ENCODE data around the gene XCL1. TPM values are rescaled to one million over a fixed set of nuclear protein-coding genes. Genes with fewer than 3 reads are reported as not detected.

The XCL1 gene
- total RNA-seq, 1 donor from 2014 or later: not detected

- Histone ChIP-seq H3K9me3 (ENCODE audit: control insufficient read depth in 3 of 3, low read length in 3 of 3) (no peaks in the 10 kb centered on the region), H3K27me3 (ENCODE audit: control insufficient read depth in 3 of 3, insufficient read depth in 3 of 3, low read length in 3 of 3) (no peaks in the 10 kb centered on the region), H3K36me3 (ENCODE audit: control insufficient read depth in 3 of 3, insufficient read depth in 3 of 3, low read length in 3 of 3) (no peaks in the 10 kb centered on the region), H3K9ac (ENCODE audit: low read depth in 1 of 3, low read length in 3 of 3) (peak overlapping the region; percentile 81 to 90 (median 83)), H3K4me1 (ENCODE audit: control insufficient read depth in 3 of 3, insufficient read depth in 3 of 3, low read length in 3 of 3) (peaks cover 38 to 55% (median 53%) of the 10 kb centered on the region in 3 donors), H3K27ac (ENCODE audit: low read depth, low read length) (peak overlapping the region; percentile 96), H3K4me3 (ENCODE audit: low read length in 3 of 3) (peak overlapping the region; percentile 62 to 64 (median 62))
Measured at GRCh38 chr1:168614235-168614634, 37.8 kb downstream of the XCL1 start.

GRCh38 chr1:168615965-168616364, 39.6 kb downstream of the XCL1 start:
- H3K27me3 ChIP-seq (ENCODE audit: control insufficient read depth in 3 of 3, insufficient read depth in 3 of 3, low read length in 3 of 3): no peaks in the 10 kb centered on the region
- no peak overlapping the region for H3K9ac ChIP-seq (ENCODE audit: low read depth in 1 of 3, low read length in 3 of 3)
- H3K4me1 ChIP-seq (ENCODE audit: control insufficient read depth in 3 of 3, insufficient read depth in 3 of 3, low read length in 3 of 3): peaks cover 30 to 51% (median 40%) of the 10 kb centered on the region in 3 donors
- H3K36me3 ChIP-seq (ENCODE audit: control insufficient read depth in 3 of 3, insufficient read depth in 3 of 3, low read length in 3 of 3): no peaks in the 10 kb centered on the region
- H3K4me3 ChIP-seq (ENCODE audit: low read length in 3 of 3): no peak overlapping the region
- H3K27ac ChIP-seq (ENCODE audit: low read depth, low read length): peak overlapping the region; percentile 96
- no peaks in the 10 kb centered on the region for H3K9me3 ChIP-seq (ENCODE audit: control insufficient read depth in 3 of 3, low read length in 3 of 3)

- no peaks in the 10 kb centered on the region for H3K9me3 ChIP-seq (ENCODE audit: control insufficient read depth in 3 of 3, low read length in 3 of 3)
- H3K4me3 ChIP-seq (ENCODE audit: low read length in 3 of 3): no peak overlapping the region
- no peak overlapping the region for H3K9ac ChIP-seq (ENCODE audit: low read depth in 1 of 3, low read length in 3 of 3)
- no peaks in the 10 kb centered on the region for H3K27me3 ChIP-seq (ENCODE audit: control insufficient read depth in 3 of 3, insufficient read depth in 3 of 3, low read length in 3 of 3)
- H3K4me1 ChIP-seq (ENCODE audit: control insufficient read depth in 3 of 3, insufficient read depth in 3 of 3, low read length in 3 of 3): peaks cover 34 to 46% (median 38%) of the 10 kb centered on the region in 3 donors
- H3K36me3 ChIP-seq (ENCODE audit: control insufficient read depth in 3 of 3, insufficient read depth in 3 of 3, low read length in 3 of 3): no peaks in the 10 kb centered on the region
- H3K27ac ChIP-seq (ENCODE audit: low read depth, low read length): no peak overlapping the region
Measured at GRCh38 chr1:168617974-168618750, 41.8 kb downstream of the XCL1 start.

GRCh38 chr1:168618886-168619285, 42.5 kb downstream of the XCL1 start:
- peaks cover 32 to 46% (median 36%) of the 10 kb centered on the region in 3 donors for H3K4me1 ChIP-seq (ENCODE audit: control insufficient read depth in 3 of 3, insufficient read depth in 3 of 3, low read length in 3 of 3)
- H3K9ac ChIP-seq (ENCODE audit: low read depth in 1 of 3, low read length in 3 of 3): no peak overlapping the region
- H3K27ac ChIP-seq (ENCODE audit: low read depth, low read length): no peak overlapping the region
- H3K27me3 ChIP-seq (ENCODE audit: control insufficient read depth in 3 of 3, insufficient read depth in 3 of 3, low read length in 3 of 3): no peaks in the 10 kb centered on the region
- H3K36me3 ChIP-seq (ENCODE audit: control insufficient read depth in 3 of 3, insufficient read depth in 3 of 3, low read length in 3 of 3): no peaks in the 10 kb centered on the region
- no peaks in the 10 kb centered on the region for H3K9me3 ChIP-seq (ENCODE audit: control insufficient read depth in 3 of 3, low read length in 3 of 3)
- no peak overlapping the region for H3K4me3 ChIP-seq (ENCODE audit: low read length in 3 of 3)

- H3K27me3 ChIP-seq (ENCODE audit: control insufficient read depth in 3 of 3, insufficient read depth in 3 of 3, low read length in 3 of 3): no peaks in the 10 kb centered on the region
- peak overlapping the region in 1 of 3 donors; percentile 23 for H3K9ac ChIP-seq (ENCODE audit: low read depth in 1 of 3, low read length in 3 of 3)
- no peaks in the 10 kb centered on the region for H3K9me3 ChIP-seq (ENCODE audit: control insufficient read depth in 3 of 3, low read length in 3 of 3)
- no peaks in the 10 kb centered on the region for H3K36me3 ChIP-seq (ENCODE audit: control insufficient read depth in 3 of 3, insufficient read depth in 3 of 3, low read length in 3 of 3)
- H3K4me3 ChIP-seq (ENCODE audit: low read length in 3 of 3): peak overlapping the region in 1 of 3 donors; percentile 11
- H3K4me1 ChIP-seq (ENCODE audit: control insufficient read depth in 3 of 3, insufficient read depth in 3 of 3, low read length in 3 of 3): peaks cover 22 to 38% (median 24%) of the 10 kb centered on the region in 3 donors
- peak overlapping the region; percentile 94 for H3K27ac ChIP-seq (ENCODE audit: low read depth, low read length)
Measured at GRCh38 chr1:168621356-168621755, 45.0 kb downstream of the XCL1 start.

GRCh38 chr1:168623003-168623828, 46.8 kb downstream of the XCL1 start:
- Histone ChIP-seq H3K27me3 (ENCODE audit: control insufficient read depth in 3 of 3, insufficient read depth in 3 of 3, low read length in 3 of 3) (no peaks in the 10 kb centered on the region), H3K4me3 (ENCODE audit: low read length in 3 of 3) (peak overlapping the region in 2 of 3 donors; percentile 2 to 27), H3K9ac (ENCODE audit: low read depth in 1 of 3, low read length in 3 of 3) (peak overlapping the region in 2 of 3 donors; percentile 18 to 46), H3K27ac (ENCODE audit: low read depth, low read length) (peak overlapping the region; percentile 94), H3K4me1 (ENCODE audit: control insufficient read depth in 3 of 3, insufficient read depth in 3 of 3, low read length in 3 of 3) (peaks cover 21 to 34% (median 22%) of the 10 kb centered on the region in 3 donors), H3K9me3 (ENCODE audit: control insufficient read depth in 3 of 3, low read length in 3 of 3) (no peaks in the 10 kb centered on the region), H3K36me3 (ENCODE audit: control insufficient read depth in 3 of 3, insufficient read depth in 3 of 3, low read length in 3 of 3) (no peaks in the 10 kb centered on the region)

- Histone ChIP-seq H3K4me3 (ENCODE audit: low read length in 3 of 3) (peak overlapping the region in 2 of 3 donors; percentile 2 to 27), H3K27ac (ENCODE audit: low read depth, low read length) (peak overlapping the region; percentile 94), H3K9ac (ENCODE audit: low read depth in 1 of 3, low read length in 3 of 3) (peak overlapping the region in 2 of 3 donors; percentile 1 to 46), H3K36me3 (ENCODE audit: control insufficient read depth in 3 of 3, insufficient read depth in 3 of 3, low read length in 3 of 3) (no peaks in the 10 kb centered on the region), H3K27me3 (ENCODE audit: control insufficient read depth in 3 of 3, insufficient read depth in 3 of 3, low read length in 3 of 3) (no peaks in the 10 kb centered on the region), H3K4me1 (ENCODE audit: control insufficient read depth in 3 of 3, insufficient read depth in 3 of 3, low read length in 3 of 3) (peaks cover 22 to 37% (median 22%) of the 10 kb centered on the region in 3 donors), H3K9me3 (ENCODE audit: control insufficient read depth in 3 of 3, low read length in 3 of 3) (no peaks in the 10 kb centered on the region)
Measured at GRCh38 chr1:168623831-168624230, 47.4 kb downstream of the XCL1 start.

GRCh38 chr1:168626326-168626725, 49.9 kb downstream of the XCL1 start:
- Histone ChIP-seq H3K9me3 (ENCODE audit: control insufficient read depth in 3 of 3, low read length in 3 of 3) (no peaks in the 10 kb centered on the region), H3K27ac (ENCODE audit: low read depth, low read length) (no peak overlapping the region), H3K4me3 (ENCODE audit: low read length in 3 of 3) (no peak overlapping the region), H3K27me3 (ENCODE audit: control insufficient read depth in 3 of 3, insufficient read depth in 3 of 3, low read length in 3 of 3) (no peaks in the 10 kb centered on the region), H3K36me3 (ENCODE audit: control insufficient read depth in 3 of 3, insufficient read depth in 3 of 3, low read length in 3 of 3) (no peaks in the 10 kb centered on the region), H3K9ac (ENCODE audit: low read depth in 1 of 3, low read length in 3 of 3) (no peak overlapping the region), H3K4me1 (ENCODE audit: control insufficient read depth in 3 of 3, insufficient read depth in 3 of 3, low read length in 3 of 3) (peaks cover 17 to 25% (median 20%) of the 10 kb centered on the region in 3 donors)

GRCh38 chr1:168627370-168627769, 51.0 kb downstream of the XCL1 start:
- no peaks in the 10 kb centered on the region for H3K9me3 ChIP-seq (ENCODE audit: control insufficient read depth in 3 of 3, low read length in 3 of 3)
- no peaks in the 10 kb centered on the region for H3K36me3 ChIP-seq (ENCODE audit: control insufficient read depth in 3 of 3, insufficient read depth in 3 of 3, low read length in 3 of 3)
- no peak overlapping the region for H3K9ac ChIP-seq (ENCODE audit: low read depth in 1 of 3, low read length in 3 of 3)
- H3K4me1 ChIP-seq (ENCODE audit: control insufficient read depth in 3 of 3, insufficient read depth in 3 of 3, low read length in 3 of 3): peaks cover 14 to 30% (median 19%) of the 10 kb centered on the region in 3 donors
- H3K27me3 ChIP-seq (ENCODE audit: control insufficient read depth in 3 of 3, insufficient read depth in 3 of 3, low read length in 3 of 3): no peaks in the 10 kb centered on the region
- H3K27ac ChIP-seq (ENCODE audit: low read depth, low read length): no peak overlapping the region
- no peak overlapping the region for H3K4me3 ChIP-seq (ENCODE audit: low read length in 3 of 3)

GRCh38 chr1:168628807-168629206, 52.4 kb downstream of the XCL1 start:
- no peak overlapping the region for H3K4me3 ChIP-seq (ENCODE audit: low read length in 3 of 3)
- H3K36me3 ChIP-seq (ENCODE audit: control insufficient read depth in 3 of 3, insufficient read depth in 3 of 3, low read length in 3 of 3): no peaks in the 10 kb centered on the region
- peaks cover 6 to 25% (median 11%) of the 10 kb centered on the region in 3 donors for H3K4me1 ChIP-seq (ENCODE audit: control insufficient read depth in 3 of 3, insufficient read depth in 3 of 3, low read length in 3 of 3)
- H3K27me3 ChIP-seq (ENCODE audit: control insufficient read depth in 3 of 3, insufficient read depth in 3 of 3, low read length in 3 of 3): no peaks in the 10 kb centered on the region
- no peak overlapping the region for H3K9ac ChIP-seq (ENCODE audit: low read depth in 1 of 3, low read length in 3 of 3)
- H3K27ac ChIP-seq (ENCODE audit: low read depth, low read length): peak overlapping the region; percentile 54
- H3K9me3 ChIP-seq (ENCODE audit: control insufficient read depth in 3 of 3, low read length in 3 of 3): no peaks in the 10 kb centered on the region
